Ovary (tissue), 9 donors: ENCODE measurements around the gene NDUFS4. TPM values are rescaled to one million over a fixed set of nuclear protein-coding genes. Genes with fewer than 3 reads are reported as not detected.

ENCODE experiments used
- DNase-seq, 5 donors: peaks; one replicate each; pipeline ENCODE4 v3.0.0-alpha.2; 2019 to 2020
- H3K27ac ChIP-seq, 2 donors: fragments of 200-600 bp; one replicate each; pipeline versions ENCODE4 v1.5.1 to v1.8.0; 2019 to 2022
- H3K27me3 ChIP-seq: fragments of 200-600 bp; one replicate; pipeline ENCODE4 v1.8.0; 2022
- H3K36me3 ChIP-seq: fragments of 200-600 bp; sonication (generic); one replicate; pipeline ENCODE4 v1.5.1; 2019
- H3K4me1 ChIP-seq: one replicate; pipeline ENCODE4 v1.8.1; 2013; ENCODE audit warnings: mild to moderate bottlenecking, moderate library complexity; ENCODE audit not compliant: insufficient read depth
- H3K4me3 ChIP-seq: fragments of 200-600 bp; sonication (generic); one replicate; pipeline ENCODE4 v1.5.1; 2017
- H3K9me3 ChIP-seq, 2 donors: fragments of 200-600 bp in 1 of 2; sonication (generic) in 1 of 2; one replicate each; pipeline versions ENCODE4 v1.5.1 to v1.8.1; 2013 to 2019; ENCODE audit warnings: mild to moderate bottlenecking in 1 of 2, moderate library complexity in 1 of 2
- CTCF ChIP-seq, 3 donors: fragments of 450-650 bp in 2 of 3; fragments of 200-600 bp in 1 of 3; IDR thresholded peaks; one replicate each; pipeline versions ENCODE4 v1.5.1 to v1.8.0; 2016 to 2022; ENCODE audit warnings: antibody characterized with exemption in 3 of 3, mild to moderate bottlenecking in 1 of 3
- EP300 ChIP-seq: sonication (generic); formaldehyde crosslinking; IDR thresholded peaks from one replicate; pipeline ENCODE4 v1.6.1; 2017; ENCODE audit warnings: antibody characterized with exemption
- POLR2A ChIP-seq: fragments of 450-650 bp; IDR thresholded peaks from one replicate; pipeline ENCODE4 v1.6.1; 2017; ENCODE audit warnings: antibody characterized with exemption, mild to moderate bottlenecking, moderate library complexity
- whole genome bisulfite sequencing, 3 donors: extraction: QIAGEN DNeasy Blood & Tissue Kit in 1 of 3; methylation state at CpG; one replicate each; pipeline versions ENCODE4 v1.1.5 to v1.1.7; 2013 to 2017; 5-methylcytosine and 5-hydroxymethylcytosine counted together
- intact Hi-C, 4 donors: fragments of 100-400 bp; cut with DNase I; formaldehyde crosslinking; loops; one replicate each; pipeline versions ENCODE4 v1.11.0 to v1.15.1; 2022 to 2023
- polyA plus RNA-seq, 2 donors: library from polyadenylated mRNA; stranded (reverse); fragments of 200-250 nt in 1 of 2; fragments of 350-450 nt in 1 of 2; fragmentation: Illumina TruSeq in 1 of 2; extraction: RNeasy Lipid Tissue Mini Kit (QIAGEN cat#74804) in 1 of 2; gene quantifications; one replicate each; pipeline ENCODE4 v1.2.3, GENCODE V29; 2013 to 2014
- total RNA-seq, 7 donors: library from RNA; depleted of rRNA in 2 of 7; stranded (reverse); fragments of >200 nt in 2 of 7; fragmentation: NEBNext Ultra II Directional in 3 of 7; extraction: Animal tissue kit (Norgen Biotek cat#: 25700) in 3 of 7; gene quantifications; one replicate each; pipeline versions ENCODE4 v1.1.0 to v1.2.4, GENCODE V29; 2016 to 2023
- donor health status: DM: no; HTN: no; CAD: no; lungs with moderate emphysema.
- donor health status: DM: no; HTN: no; CAD: no.
- donor health status: Bipolar disorder and iron deficiency.
- donor health status: DM: yes; HTN: yes; CAD: no.
- donor health status: DM: no; HTN: no; CAD: no.
- donor health status: DM: yes; HTN: yes; CAD: no.

NDUFS4 gene
- total and polyA plus RNA-seq, 9 donors = 75.1 to 145 (median 101) TPM

GRCh38 chr5:53713978-53714666, 153.7 kb downstream of the NDUFS4 start:
- H3K4me1 ChIP-seq = no peaks in the 10 kb centered on the region
- intact Hi-C loops = no loop called here
- no peak overlapping the region for H3K4me3 ChIP-seq
- DNase-seq = no peak
- no peak for TF ChIP-seq EP300
- TF ChIP-seq POLR2A = no peak
- no peak for TF ChIP-seq CTCF (IDR thresholded peaks at IDR 0.05)
- no peak overlapping the region for H3K27ac ChIP-seq
- no peaks in the 10 kb centered on the region for H3K36me3 ChIP-seq
- no peaks in the 10 kb centered on the region for H3K27me3 ChIP-seq
- WGBS, 3 donors = 87 to 93% (median 92%) methylated on average over 3 of the region's 3 CpGs
- H3K9me3 ChIP-seq = no peaks in the 10 kb centered on the region

GRCh38 chr5:53714667-53715010, 154.2 kb downstream of the NDUFS4 start:
- Histone ChIP-seq H3K9me3 (no peaks in the 10 kb centered on the region), H3K4me3 (no peak overlapping the region), H3K36me3 (no peaks in the 10 kb centered on the region), H3K27ac (no peak overlapping the region), H3K27me3 (no peaks in the 10 kb centered on the region), H3K4me1 (no peaks in the 10 kb centered on the region)
- no peak for TF ChIP-seq CTCF (IDR thresholded peaks at IDR 0.05)
- intact Hi-C loops = no loop called here
- DNase-seq = no peak

- Histone ChIP-seq H3K4me1 (no peaks in the 10 kb centered on the region), H3K4me3 (no peak overlapping the region), H3K27ac (no peak overlapping the region), H3K36me3 (no peaks in the 10 kb centered on the region), H3K27me3 (no peaks in the 10 kb centered on the region), H3K9me3 (no peaks in the 10 kb centered on the region)
- WGBS, 3 donors = 93 to 94% (median 94%) methylated on average over 3 of the region's 3 CpGs
- TF ChIP-seq EP300 (no peak), POLR2A (no peak), CTCF (IDR thresholded peaks at IDR 0.05) (no peak)
- intact Hi-C loops = no loop called here
- no peak for DNase-seq
Observed at GRCh38 chr5:53726121-53726520, 165.7 kb downstream of the NDUFS4 start.

- Histone ChIP-seq H3K36me3 (no peaks in the 10 kb centered on the region), H3K27me3 (no peaks in the 10 kb centered on the region), H3K4me1 (no peaks in the 10 kb centered on the region), H3K4me3 (no peak overlapping the region), H3K27ac (no peak overlapping the region), H3K9me3 (no peaks in the 10 kb centered on the region)
- intact Hi-C loops = no loop called here
- WGBS, 3 donors = 38 to 52% (median 46%) methylated on average over 1 of the region's 1 CpG
- TF ChIP-seq POLR2A = no peak
- TF ChIP-seq EP300 = no peak
- no peak for TF ChIP-seq CTCF (IDR thresholded peaks at IDR 0.05)
- no peak for DNase-seq
Observed at GRCh38 chr5:53730943-53731342, 170.5 kb downstream of the NDUFS4 start.

Other genes with a start within 250 kb of the NDUFS4 start
- gene FST, start 80.0 kb upstream of the NDUFS4 start, total RNA-seq = 1 to 10 TPM; 1.0 to 9.8 (median 3.4) TPM
- gene FST, start 80.0 kb upstream of the NDUFS4 start, polyA plus RNA-seq = 1 to 10 TPM; 6.7 to 9.6 TPM